Astrocyte of the spinal cord (primary cell): ENCODE measurements around the gene PCID2.

Experiments
- DNase-seq: peaks from one replicate; pipeline ENCODE4 v3.0.0; 2011; ENCODE audit warnings: low read depth, low spot score
- H3K4me3 ChIP-seq: 2 replicates; pipeline ENCODE4 v1.5.1; 2011; ENCODE audit warnings: low read depth, mild to moderate bottlenecking, low read length, moderate library complexity
- in situ Hi-C: cut with HindIII; loops from 2 replicates; pipeline ENCODE4 v1.10.0; 2017; ENCODE audit warnings: low sequenced_read_pairs
- TF ChIP-seq, protein P1 (sequence below): IDR thresholded peaks from 2 replicates; pipeline ENCODE4 v1.5.1; 2012; ENCODE audit warnings: low read depth, mild to moderate bottlenecking, low read length, inconsistent platforms

PCID2 gene

GRCh38 chr13:113239357-113239756 lies 30.9 kb upstream of the PCID2 start:
- DNase-seq, result no peak
- in situ Hi-C loops, result no loop called here
- TF ChIP-seq, protein P1, sequence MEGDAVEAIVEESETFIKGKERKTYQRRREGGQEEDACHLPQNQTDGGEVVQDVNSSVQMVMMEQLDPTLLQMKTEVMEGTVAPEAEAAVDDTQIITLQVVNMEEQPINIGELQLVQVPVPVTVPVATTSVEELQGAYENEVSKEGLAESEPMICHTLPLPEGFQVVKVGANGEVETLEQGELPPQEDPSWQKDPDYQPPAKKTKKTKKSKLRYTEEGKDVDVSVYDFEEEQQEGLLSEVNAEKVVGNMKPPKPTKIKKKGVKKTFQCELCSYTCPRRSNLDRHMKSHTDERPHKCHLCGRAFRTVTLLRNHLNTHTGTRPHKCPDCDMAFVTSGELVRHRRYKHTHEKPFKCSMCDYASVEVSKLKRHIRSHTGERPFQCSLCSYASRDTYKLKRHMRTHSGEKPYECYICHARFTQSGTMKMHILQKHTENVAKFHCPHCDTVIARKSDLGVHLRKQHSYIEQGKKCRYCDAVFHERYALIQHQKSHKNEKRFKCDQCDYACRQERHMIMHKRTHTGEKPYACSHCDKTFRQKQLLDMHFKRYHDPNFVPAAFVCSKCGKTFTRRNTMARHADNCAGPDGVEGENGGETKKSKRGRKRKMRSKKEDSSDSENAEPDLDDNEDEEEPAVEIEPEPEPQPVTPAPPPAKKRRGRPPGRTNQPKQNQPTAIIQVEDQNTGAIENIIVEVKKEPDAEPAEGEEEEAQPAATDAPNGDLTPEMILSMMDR, result no peak
- no peak overlapping the region for H3K4me3 ChIP-seq

GRCh38 chr13:113238536-113238935 lies 30.1 kb upstream of the PCID2 start:
- in situ Hi-C loops, result no loop called here
- no peak for DNase-seq
- TF ChIP-seq, protein P1, result no peak
- no peak overlapping the region for H3K4me3 ChIP-seq

DNA sequence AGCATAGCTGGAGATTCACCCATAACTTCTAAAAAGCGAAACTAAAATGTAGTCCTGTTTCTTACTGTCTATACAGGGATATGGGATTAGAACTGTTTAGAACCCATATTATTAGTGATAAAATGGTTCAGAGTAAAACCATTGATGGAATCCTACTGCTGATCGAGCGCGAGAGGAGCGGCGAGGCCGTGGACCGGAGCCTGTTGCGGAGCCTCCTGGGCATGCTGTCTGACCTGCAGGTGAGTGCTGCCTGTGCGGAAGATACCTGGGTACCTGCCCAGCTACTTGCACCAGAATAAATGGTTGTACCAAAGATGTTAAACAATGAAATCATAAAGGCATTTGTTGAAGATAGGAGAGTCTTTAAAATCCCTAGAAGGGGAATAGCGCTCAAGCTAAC lies 24.6 kb upstream of the PCID2 start:
- DNase-seq, result no peak
- in situ Hi-C loops, result no loop called here
- H3K4me3 ChIP-seq, result no peak overlapping the region
- TF ChIP-seq, protein P1, result no peak

GRCh38 chr13:113232208-113233003 lies 23.9 kb upstream of the PCID2 start:
- in situ Hi-C loops, result no loop called here
- H3K4me3 ChIP-seq, result no peak overlapping the region
- DNase-seq, result no peak
- TF ChIP-seq, protein P1, result no peak

GRCh38 chr13:113231306-113232207 lies 23.1 kb upstream of the PCID2 start:
- in situ Hi-C loops, result no loop called here
- TF ChIP-seq, protein P1, result no peak
- no peak overlapping the region for H3K4me3 ChIP-seq
- no peak for DNase-seq

DNA sequence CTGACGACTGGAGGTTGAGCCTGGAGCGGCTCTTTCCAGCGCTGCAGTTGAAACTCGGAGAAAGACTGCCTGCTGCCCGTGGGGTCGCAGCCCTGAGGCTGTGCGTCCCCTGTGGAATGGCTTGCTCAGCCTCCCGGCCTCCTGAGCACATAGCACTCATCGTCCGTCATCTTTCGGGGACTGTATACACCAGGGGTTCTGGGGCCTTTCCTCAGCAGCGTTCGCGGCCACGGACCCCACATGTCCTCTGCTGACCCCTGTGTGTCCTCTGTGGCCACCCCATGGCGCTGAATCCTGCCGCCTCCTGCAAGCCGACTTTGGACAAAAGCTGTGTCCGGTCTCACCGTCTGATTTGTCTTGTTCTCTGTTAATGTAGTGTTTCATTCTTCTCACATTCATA lies 21.3 kb upstream of the PCID2 start:
- in situ Hi-C loops, result no loop called here
- TF ChIP-seq, protein P1, result no peak
- no peak overlapping the region for H3K4me3 ChIP-seq
- DNase-seq, result no peak
